ENCODE results near the gene PTPRG.

DNA sequence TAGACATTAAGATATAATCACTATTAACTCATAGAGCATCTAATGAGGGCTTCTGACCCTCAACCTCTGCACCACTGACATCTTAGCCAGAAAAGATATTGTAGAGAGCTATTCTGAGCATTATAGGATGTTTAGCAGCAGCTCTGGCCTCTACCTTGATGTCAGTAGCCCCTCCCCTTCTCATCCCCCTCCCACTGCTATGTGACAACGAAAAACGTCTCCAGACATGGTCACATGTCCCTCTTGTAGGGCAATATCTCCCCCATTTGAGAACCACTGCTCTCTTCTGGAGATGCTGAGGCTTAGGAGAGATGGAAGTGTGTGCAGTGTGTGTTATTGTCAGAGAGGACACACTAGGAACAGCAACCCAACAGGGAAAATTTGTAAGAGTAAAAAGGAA lies 569.7 kb downstream of the PTPRG start:
- TF ChIP-seq, protein P1, sequence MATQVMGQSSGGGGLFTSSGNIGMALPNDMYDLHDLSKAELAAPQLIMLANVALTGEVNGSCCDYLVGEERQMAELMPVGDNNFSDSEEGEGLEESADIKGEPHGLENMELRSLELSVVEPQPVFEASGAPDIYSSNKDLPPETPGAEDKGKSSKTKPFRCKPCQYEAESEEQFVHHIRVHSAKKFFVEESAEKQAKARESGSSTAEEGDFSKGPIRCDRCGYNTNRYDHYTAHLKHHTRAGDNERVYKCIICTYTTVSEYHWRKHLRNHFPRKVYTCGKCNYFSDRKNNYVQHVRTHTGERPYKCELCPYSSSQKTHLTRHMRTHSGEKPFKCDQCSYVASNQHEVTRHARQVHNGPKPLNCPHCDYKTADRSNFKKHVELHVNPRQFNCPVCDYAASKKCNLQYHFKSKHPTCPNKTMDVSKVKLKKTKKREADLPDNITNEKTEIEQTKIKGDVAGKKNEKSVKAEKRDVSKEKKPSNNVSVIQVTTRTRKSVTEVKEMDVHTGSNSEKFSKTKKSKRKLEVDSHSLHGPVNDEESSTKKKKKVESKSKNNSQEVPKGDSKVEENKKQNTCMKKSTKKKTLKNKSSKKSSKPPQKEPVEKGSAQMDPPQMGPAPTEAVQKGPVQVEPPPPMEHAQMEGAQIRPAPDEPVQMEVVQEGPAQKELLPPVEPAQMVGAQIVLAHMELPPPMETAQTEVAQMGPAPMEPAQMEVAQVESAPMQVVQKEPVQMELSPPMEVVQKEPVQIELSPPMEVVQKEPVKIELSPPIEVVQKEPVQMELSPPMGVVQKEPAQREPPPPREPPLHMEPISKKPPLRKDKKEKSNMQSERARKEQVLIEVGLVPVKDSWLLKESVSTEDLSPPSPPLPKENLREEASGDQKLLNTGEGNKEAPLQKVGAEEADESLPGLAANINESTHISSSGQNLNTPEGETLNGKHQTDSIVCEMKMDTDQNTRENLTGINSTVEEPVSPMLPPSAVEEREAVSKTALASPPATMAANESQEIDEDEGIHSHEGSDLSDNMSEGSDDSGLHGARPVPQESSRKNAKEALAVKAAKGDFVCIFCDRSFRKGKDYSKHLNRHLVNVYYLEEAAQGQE (IDR thresholded peaks at IDR 0.05; ENCODE audit: insufficient read depth in 1 of 2, low read depth in 2 of 2, low read length in 2 of 2) = no peak
- no peak for TF ChIP-seq POLR2AphosphoS5 (IDR thresholded peaks at IDR 0.05; ENCODE audit: low read depth, low read length)
- TF ChIP-seq TAF1 (IDR thresholded peaks at IDR 0.05; ENCODE audit: borderline replicate concordance, insufficient read depth, low read length) = no peak
- no peak for TF ChIP-seq FOXP2 (optimal IDR thresholded peaks at IDR 0.05; ENCODE audit: borderline replicate concordance, extremely low read depth, extremely low read length, insufficient read depth)

Data from PFSK-1 (cell line).